NCI-H2029 treated with DMSO at 0.1 percent for 48 hours (cell line): ENCODE data around the gene SEPTIN10.
"Not testable (repeated sequence)": the region's sequence is repeated elsewhere in the genome, so short reads cannot be mapped to it uniquely, and the experiment has no call there.

Experiments
- DNase-seq: peaks from one replicate; lab custom pipeline; 2025; lab: John Stamatoyannopoulos, UW

Gene SEPTIN10

DNA sequence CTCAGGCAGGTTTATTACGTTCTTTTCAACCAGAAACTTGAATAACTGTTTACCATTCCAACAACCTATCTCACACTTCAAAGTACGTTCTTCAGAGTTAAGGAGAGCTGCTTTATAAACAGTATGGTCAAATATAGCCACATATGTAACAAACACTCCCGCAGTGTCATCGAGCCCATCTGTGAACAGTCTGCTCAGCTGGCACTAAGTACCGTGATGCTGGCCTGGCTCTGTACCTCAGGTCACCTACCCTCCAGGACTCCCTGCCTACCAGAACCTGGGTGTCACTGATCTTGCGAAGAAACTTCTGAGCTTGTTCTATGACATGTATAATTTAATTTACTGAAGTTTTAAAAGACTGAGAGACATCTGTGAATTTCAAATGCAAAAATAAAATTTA is 71.4 kb downstream of the SEPTIN10 start:
- DNase-seq: no peak

DNA sequence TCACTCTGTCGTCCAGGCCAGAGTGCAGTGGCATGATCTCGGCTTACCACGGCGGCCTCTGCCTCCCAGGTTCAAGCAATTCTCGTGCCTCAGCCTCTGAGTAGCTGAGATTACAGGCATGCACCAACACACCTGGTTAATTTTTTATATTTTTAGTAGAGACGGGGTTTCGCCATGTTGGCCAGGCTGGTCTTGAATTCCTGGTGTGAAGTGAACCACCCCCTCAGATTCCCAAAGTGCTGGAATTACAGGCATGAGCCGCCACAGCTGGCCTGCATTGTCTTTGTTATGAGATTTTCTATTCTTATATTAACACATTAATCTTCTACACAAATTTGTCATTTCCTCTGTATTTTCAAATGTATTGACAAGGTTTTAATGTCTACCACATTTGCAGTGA is 75.2 kb downstream of the SEPTIN10 start:
- DNase-seq: no peak

DNA sequence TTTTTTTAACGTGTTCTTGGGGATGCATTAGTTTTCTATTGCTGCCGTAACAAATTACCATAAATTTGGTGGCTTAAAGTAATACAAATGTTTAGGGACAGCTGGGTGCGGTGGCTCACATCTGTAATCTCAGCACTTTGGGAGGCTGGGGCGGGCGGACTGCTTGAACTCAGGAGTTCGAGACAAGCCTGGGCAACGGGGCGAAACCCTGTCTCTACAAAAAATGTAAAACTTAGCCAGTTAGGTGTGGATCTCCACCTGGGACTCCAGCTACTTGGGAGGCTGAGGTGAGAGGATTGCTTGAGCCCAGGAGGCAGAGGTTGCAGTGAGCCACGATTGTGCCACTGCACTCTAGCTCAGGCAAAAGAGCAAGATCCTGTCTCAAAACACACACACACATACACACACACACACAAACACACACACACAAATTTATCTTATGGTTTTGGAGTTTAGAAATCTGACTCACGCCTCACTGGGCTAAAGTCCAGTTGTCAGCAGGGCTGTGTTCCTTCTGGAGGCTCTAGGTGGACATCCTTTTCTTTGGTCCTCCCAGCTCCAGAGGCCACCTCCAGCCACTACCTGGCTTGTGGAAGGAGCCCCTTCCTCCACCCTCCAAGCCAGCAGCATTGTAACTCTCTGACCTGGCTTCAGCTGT is 76.1 kb downstream of the SEPTIN10 start:
- no peak for DNase-seq

DNA sequence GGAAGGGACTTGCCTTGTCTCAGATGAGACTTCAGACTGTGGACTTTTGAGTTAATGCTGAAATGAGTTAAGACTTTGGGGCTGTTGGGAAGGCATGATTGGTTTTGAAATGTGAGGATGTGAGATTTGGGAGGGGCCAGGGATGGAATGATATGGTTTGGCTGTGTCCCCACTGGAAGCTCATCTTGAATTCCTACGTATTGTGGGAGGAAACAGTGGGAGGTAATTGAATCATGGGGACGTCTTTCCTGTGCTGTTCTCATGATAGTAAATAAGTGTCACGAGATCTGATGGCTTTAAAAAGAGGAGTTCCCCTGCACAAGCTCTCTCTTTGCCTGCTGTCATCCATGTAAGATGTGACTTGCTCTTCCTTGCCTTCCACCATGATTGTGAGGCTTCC is 77.2 kb downstream of the SEPTIN10 start:
- DNase-seq: not testable (repeated sequence)

DNA sequence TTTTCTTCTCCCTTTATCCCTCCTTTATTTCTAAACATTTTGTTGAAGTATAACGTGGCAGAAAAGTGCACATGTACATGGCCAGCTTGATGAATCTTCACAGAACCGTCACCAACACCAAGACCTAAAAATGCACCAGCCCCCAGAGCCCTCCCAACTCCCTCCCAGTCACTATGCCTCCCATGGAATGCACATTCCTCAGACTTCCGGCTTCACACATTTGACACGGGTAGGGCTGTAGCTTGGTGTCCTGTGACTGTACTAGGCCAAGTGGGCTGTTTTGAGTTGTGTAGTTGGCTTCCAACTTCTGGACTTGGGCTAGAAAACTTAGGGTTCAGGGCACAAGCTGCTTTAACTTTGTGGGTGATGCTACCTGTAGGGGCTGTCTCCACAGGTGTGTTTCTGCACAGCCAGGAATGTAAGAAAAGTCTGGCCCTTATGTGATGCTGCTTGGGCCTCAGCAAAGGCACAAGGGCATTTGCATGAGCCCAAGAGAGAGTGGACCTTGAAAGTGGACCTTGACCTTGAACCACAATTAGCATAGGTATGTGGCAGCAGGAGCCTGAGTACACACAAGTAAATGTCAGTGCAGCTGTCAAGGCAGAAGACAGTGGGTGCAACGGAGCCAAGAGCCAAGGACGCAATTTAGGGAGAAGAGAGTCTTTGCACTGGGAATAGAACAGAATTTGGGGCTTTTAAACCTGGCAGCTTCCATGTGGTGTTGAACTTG is 78.4 kb downstream of the SEPTIN10 start:
- no peak for DNase-seq

DNA sequence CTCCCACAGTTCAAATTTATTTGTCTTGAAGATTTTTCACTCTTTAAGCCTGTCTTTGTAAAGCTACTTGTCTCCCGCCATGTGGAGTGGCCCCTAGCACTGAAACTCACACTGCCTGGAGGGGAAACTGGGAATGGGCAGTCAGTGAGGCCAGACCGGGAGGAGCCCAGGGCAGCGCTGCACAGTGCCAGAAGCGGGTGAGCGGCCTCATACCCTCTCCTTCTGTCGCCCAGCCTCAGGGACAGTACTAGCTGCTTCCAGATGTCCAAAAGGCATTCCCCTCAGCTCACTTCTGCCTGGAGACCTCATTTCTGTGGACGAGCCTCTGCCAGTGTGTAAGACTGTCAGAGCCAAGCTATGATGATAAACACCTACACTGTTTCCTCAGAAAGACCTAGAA is 79.9 kb downstream of the SEPTIN10 start:
- no peak for DNase-seq

DNA sequence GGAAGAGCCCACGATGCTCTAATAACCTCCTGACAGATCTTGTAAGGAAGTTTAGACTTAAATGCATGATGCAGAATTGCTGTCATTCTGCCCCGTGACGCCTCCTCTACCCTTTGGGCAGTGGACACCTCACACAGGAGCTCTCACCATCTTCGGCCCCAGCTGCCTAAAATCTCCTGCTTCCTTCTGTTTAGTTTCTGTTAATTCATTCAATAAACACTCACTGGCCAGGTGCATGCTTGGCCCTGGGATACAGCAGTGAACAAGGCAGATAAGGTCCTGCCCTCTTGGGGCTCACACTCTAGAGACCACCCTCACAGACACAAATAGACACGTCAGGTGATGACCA is 81.1 kb downstream of the SEPTIN10 start:
- DNase-seq: no peak

DNA sequence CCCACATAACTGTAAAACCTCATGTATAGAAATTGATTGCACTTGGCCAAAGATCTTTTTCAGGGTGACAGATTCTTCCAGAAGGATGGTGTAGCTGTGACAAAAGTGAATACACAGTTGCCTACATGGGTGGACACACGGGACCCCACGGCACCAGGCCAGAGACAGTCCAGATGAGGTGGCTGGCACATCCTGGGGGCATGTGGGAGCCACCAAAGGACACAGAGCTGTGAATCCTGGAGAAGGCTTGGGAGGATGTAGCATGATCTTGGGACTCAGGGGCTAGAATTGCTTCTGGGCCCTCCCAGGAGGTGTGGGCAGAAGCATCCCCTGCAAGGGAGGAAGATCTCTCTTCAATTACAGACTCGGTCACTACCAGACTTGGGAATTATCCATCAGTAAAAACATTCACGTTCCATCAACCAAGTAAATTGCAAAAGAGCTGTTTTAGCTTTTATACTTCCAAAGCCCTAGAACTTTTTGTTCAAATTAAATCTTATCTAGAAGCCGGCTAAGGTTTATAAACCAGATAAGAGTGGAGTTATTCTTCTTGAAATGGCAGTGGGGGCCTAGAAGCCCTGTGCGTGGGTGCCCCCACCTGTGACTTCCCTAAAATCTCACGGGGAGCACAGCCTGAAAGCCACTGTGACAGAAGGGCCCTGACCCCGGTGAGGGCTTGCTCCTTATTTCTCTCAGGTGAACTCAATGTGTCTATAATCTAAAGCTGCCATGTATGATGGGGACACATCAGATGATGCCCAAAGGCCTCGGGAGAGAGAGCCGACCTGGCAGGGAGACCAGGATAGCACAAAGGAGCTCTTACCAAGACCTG is 81.7 kb downstream of the SEPTIN10 start:
- no peak for DNase-seq

DNA sequence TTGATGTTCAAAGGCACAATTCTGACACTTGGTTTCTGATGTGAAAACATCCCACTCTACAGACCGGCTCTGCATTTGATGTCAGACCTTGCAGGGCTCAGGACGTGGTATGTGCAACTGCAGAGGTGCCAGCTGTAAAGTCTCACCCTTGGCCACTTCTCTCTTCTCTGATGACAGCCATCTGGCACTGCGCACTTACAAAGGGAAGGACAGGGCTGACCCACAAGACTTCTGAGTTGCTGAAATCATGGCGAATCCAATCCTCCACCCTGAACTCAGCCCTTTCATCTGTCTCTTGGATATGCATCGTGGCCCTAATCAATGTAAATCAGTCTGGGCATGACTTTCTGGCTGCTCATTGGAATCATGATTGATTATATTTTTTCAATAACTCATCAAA is 82.5 kb downstream of the SEPTIN10 start:
- DNase-seq: no peak

DNA sequence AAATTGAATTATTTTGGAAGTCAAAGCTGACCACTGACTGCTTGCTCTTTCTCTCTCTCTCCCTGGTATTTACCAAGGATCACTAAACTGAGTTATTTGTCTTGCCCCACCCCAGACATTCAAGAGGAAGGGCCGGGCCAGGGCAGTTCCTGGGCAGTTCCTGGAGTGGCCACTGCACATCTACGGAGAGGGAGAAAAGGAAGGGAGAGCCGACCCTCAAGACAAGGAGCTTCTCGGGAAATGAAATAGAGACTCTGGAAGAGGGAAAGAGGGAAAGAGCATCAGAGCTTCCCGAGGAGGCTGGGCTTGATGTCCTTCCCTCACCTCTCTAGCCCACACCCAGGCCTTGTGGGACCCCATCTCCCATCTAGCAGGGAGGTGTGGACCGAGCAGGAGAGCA is 83.1 kb downstream of the SEPTIN10 start:
- no peak for DNase-seq

DNA sequence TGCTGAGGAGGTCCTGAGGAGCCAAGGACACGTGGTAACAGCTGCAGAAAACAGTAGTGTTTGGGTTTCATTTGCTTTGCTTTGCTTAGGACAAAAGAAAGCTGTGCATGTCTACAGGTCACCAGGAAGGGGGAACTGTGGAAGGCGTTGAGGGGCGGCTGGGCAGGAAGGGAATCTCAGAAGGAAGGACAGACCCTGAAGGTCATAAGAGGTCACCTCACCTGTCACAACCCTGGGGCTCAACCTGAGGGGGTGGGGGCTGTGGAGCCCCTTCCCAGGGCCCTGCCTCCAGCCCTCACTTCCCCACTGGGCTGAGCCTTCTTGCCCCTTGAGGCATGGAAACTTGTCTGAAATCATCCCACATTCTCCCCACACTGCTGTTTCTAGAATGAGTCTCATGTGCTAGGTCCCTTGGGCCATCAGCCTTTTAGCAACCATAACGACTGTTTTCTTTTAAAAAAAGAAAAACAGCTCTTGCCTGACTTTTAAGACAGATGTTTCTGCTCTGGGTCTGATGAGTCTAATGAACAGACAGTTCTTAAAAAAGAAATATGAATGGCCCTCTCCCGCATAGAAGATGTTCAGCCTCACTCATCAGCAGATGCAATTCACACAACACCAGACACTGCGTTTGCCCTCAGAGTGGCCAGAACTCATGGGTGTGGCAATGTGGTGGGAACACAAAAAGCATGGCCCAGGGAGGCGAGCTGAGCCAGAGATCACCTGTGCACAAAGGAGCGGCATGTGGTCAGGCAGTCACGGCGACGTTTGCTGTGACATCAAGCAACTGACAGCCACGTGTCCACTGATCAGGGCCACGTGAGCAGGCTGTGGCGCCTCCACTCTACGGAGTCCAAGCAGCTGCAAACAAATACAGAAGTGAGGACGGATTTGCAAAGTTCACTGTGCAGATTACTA is 84.0 kb downstream of the SEPTIN10 start:
- no peak for DNase-seq

DNA sequence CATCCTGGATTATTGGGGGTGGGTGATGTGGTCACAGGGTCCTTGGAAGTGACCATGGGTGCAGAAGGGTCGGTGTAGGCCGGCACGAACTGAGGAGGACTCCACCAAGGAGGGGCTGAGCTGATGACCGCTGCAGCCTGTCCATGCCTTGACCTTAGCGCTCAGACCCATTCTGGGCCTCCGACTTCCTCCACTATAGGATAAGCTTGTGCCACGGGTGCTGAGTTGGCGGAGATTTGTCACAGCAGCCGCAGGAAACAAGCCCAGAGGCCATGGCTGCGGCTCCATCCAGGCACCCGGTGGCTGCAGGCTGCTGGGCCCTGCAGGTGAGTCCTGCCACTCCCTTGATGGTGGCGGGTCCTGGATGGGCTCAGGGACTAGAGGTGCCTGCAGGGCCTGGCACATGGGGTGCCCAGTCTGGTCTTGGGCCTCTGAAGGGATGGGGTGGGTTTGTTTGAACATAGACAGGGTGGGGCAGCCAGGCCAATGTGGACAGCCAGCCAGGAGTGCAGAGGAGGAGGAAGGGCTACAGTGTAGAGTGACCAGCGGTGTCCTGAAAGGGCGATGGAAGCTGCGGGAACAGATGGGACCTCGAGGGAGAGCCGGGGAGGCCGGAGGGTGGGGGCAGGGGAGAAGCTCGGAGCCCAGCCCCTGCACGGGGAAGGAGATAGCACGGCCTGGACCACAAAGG is 84.8 kb downstream of the SEPTIN10 start:
- DNase-seq: no peak

DNA sequence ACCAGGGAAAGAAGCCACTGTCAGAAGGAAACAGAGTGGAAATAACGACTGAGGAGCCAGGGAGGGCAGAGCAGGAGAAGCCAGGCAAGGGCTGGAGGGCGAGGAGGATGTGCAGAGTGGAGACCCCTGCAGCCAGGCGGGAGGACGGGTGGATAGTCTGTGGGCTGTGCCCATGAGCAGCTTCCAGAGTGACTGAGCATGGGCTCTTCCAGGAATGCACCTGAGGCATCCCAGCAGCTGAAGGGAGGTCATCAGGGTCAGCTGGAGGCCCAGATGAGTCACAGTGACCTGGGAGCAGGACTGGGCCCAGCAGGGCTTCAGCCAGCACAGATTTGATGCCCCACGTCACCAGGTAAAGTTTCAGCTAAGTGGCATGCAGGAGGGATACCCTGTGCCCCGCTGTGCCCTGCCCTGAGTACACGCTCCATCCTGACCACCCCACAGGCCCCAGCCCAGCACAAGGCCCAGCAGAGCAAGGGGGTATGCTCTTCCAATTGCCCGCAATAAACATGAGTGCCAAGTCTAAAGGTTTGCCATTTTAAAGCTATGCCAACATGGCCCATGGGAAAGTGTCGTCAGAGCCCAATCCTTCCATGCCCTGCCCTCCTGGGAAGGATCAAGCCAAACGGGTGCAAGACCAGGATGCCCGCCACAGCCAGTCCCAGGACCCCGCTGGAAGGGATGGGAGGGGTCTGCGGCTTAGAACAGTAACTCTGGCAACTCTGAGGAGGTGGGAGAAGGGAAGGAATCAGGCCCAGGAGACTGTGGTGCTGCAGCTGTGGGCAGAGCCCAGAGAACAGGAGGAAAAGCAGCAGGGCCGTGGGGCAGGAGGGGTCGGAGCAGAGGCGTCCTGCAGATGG is 85.7 kb downstream of the SEPTIN10 start:
- no peak for DNase-seq

DNA sequence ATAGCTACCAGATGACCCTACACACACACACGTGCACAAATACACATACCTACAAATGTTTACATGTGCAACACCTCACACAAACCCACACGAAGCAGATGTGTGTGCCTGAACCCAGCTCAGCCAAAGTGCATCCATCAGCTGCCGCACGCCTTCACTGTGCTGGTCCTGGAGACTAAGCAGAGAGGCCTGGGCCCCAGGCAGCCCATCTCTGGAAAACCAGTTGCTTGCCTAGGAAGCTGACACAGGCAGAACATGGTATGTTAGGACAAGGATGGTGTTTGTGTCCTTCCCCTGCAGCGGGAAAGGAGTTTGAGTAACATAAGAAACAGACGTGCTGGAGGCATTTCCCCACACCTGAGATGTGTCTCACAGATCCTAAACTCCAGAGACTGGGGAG is 86.7 kb downstream of the SEPTIN10 start:
- DNase-seq: no peak

DNA sequence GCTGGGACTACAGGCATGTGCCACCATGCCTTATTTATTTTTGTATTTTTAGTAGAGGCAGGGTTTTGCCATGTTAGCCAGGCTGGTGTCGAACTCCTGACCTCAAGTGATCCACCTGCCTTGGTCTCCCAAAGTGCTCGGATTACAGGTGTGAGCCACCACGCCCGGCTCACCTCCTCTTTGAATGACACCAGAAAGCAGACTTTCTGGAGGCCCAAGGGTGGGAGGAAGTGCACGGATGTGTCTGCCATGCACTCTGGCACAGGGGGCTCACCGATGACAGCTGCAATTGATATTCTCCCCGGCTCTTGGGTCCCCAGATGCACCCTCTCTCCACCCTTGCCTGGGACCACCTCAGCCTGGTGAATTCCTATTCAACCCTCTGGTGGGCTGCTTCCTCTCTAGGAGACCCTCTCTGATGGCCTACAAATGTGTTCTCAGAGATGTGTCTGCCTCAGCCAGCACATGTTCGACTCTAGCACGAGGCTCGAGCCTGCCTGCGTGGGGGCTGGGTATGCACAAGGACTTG is 87.3 kb downstream of the SEPTIN10 start:
- no peak for DNase-seq

DNA sequence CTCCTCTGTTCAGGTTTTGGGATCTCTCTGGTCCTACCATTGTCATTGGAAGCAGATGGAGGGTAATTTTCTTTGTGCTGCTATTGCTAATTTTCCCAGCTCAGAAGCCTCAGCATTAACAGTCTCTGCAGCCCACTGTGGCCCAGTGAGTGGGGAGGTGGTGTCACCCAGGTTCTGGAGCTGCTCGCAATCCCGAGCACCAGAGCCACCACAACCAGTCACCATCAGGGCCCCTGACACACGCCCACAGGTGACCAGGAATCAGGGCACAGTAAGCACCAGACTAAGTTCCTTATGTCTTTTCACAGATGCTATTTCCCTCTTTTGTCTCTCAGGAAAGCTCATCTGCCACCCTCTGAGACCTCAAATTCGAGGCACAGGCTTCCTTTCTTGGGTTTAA is 87.9 kb downstream of the SEPTIN10 start:
- DNase-seq: no peak

DNA sequence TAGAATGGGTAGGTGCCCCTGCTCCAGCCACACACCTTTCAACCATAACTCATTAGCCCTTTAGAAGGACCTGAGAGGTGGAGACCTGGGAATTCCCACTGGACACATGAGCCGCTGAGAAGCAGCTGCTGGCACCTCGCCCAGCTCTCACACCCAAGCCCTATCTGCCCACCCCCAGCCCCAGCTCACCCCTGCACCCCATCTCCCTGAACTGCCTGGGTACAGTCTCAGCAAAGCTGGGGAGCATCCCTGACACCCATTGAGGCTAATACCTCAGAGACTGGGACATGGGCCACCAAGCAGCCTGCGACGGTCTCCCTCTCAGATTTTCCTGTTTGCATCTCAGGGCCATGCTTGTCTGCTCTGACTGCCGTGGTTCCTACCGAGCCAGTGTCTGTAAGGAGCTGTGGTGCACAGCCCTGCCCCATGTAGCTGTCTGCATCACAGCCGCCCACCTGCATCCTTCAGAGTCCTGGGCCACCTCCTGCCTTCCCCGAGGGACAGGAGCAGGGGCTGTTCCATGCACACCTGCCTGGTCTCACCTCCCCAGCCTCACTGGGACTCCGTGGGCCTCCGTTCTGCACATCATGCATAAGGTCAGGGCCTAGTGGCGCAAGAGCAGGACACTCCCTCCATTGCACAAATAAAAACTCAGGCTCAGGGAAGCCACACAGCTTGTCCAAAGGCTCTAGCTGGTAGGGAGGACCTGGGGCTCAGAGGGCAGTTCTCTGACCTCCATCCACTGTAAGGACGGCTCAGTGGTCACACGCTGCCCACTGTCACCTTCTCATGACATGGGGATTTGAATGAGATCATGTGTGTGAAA is 90.0 kb downstream of the SEPTIN10 start:
- no peak for DNase-seq

DNA sequence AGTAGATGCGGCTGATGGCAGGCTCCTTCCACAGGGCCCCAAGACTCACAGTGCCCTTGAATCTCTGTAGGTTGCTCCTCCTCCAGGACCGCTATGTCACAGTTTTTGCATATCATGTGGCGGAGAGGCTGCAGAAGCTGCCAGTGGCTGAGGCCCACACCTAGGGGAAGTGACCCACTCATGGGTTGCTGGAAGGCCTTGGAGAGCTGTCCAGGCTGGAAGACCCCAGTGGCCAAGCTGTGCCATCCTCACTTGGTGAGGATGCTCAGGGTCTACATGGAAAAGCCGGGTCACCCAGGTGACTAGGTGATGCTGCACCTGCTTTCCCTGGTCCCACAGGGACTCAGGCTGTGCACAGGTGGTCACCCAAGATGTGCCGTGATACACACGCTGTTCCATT is 90.6 kb downstream of the SEPTIN10 start:
- DNase-seq: no peak

DNA sequence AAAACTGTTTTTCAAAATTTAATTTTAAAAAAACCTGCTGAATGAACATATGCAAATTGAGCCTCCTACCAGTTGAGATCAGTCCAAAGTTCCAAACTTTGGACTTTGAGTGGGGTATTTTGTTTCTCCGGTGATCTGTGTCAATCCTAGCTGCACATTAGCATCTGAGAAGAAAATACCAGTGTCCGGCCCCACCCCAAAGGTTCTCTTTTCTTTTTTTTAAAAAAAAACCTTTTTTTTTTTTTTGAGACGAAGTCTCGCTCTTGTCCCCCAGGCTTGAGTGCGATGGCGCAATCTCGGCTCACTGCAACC is 91.7 kb downstream of the SEPTIN10 start:
- DNase-seq: no peak
